HG02623 (cell line): ENCODE data around the gene ABCA4.

ENCODE experiments used
- ATAC-seq: cut with Tn5 transposase; IDR thresholded peaks from one replicate; pipeline ENCODE4 v1.9.1; 2021; ENCODE audit warnings: moderate library complexity; ENCODE audit not compliant: unreplicated experiment

The ABCA4 gene

DNA sequence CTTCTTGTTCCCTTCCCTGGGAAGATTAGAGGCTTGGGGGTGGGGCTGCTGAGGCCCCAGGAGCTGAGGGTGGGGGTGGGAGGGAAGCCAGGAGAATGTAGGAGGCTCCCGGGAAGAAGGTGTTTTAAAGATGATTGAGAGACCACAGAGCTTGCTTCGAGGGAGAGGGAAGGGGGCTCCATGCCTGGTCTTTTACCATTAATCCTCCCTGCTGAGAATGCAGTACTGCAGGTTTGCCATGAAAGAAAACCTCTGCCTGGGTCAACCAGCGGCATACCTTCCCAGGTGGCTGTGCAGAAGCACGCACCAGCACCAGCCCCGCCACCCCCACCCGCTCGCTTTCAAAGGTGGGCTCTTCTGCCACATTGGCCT lies 15.4 kb downstream of the ABCA4 start:
- no peak for ATAC-seq

DNA sequence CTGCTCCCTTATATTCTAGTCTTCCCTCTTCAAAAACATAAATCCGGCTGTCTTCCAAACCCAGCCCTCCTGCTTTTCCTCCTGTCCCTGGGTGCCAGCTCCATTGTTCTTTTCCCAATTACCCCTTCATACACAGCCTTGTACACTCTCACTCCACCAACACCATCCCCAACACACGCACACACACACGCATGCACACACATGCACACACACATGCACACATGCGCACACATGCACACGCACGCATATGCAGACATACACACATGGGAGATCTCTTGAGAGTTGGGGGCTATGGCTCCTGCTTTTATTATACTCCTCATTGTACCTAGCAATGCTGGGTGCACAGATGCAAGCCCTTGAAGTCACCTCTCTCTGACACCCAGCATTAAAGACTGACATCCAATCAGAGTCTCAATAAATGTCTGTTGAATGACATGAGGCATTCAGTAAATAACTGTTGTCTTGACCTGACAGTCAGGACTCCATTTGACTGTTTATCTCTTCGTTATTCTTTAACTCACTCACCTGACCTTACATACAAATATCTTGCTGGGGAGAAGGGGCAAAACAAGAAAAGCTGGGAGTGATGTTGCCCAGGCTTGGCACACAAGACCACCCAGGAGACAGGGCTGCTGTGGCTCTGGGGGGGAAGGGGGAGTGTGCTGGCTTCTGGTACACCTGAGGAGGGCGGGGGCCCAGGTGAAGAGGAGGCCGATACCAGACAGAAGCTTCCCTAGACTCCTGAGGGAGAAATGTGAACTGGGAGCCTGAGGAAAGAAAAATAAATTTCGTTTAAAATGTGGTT lies 16.0 kb downstream of the ABCA4 start:
- no peak for ATAC-seq

DNA sequence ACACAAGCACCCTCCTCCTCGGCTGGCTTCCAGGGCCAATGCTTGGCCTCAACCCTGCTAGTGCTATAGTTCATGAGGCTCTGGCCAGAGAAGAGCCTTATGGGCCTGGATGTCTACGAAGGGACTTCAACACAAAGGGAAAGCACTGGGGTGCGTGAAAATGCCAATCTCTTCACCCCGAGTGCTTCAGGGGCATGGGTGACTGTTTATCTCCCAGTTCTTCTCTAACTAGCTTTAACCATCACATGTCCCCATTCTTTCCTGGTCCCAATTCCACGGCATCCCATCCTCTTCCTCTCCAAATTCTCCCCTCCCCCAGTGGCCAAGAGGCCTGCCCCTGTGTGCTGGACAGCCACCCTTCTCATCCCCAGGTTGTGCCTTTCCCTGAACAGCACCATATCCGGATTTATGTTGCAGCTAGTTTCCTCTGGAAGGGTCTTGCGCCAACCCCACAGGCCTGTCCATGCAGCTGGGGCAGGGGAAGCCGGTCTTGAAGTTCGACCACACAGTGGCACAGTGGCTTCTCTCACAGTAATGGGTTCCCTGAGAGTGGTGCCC lies 16.7 kb downstream of the ABCA4 start:
- no peak for ATAC-seq

DNA sequence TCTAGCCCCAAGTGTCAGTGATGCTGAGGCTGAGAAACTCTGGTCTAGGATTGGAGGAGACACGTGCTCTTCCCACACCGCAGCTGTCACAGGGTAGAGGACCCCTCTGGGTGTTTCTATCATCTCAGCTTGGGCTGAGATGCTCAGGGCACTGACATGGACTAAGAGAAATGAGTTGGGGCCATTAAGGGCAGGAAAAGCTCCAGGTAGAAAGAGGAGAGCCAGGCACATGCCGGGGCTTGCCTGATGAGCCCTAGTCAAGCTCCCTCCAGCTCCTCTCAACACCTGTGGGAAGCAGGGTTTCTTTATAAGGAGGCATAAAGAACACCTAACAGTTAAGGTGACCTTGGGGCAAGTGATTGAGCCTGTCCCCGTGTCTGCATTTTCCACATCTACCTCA lies 17.3 kb downstream of the ABCA4 start:
- ATAC-seq, result no peak

DNA sequence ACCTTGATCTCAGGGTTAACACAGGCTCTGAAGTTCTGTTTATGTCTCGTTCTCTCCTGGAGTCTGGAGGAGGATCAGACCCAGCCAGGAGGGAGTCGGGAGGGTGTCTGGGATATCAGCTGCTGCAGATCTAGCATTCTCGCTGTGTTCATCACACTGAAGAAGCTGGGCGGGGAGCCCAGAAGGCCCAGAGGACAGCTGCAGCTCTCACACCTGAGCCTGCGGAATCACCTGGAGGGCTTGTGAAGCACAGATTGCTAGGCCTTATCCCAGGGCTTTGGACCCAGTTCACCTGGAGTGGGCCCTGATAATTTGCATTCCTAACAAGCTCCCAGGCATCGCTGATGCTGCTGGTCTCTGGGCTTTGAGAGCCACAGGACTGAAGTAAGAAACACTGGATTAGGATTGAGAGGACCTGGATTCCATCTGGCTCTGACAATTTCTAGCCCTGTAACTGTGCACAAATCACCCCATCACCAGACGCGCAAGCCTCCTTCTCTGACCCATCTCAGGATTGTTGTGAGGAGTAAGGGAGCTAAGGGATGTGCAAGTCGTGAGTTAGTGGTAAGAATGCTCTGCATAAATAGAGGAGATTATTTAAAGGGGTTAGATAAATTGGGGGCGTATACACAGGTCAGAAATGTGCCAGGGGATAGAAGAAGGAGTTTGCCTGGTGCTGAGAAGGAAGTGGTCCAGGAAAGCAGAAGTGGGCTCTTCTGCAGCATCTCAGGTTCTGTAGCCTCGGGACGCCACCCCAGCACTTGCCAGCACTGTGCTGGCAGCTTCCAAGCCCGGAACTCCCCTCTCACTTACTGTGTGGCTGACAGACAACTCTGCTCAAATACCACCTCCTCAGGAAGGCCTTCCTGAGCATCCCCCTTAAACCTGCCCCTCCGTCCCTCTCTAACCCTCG lies 19.1 kb downstream of the ABCA4 start:
- ATAC-seq, result no peak

DNA sequence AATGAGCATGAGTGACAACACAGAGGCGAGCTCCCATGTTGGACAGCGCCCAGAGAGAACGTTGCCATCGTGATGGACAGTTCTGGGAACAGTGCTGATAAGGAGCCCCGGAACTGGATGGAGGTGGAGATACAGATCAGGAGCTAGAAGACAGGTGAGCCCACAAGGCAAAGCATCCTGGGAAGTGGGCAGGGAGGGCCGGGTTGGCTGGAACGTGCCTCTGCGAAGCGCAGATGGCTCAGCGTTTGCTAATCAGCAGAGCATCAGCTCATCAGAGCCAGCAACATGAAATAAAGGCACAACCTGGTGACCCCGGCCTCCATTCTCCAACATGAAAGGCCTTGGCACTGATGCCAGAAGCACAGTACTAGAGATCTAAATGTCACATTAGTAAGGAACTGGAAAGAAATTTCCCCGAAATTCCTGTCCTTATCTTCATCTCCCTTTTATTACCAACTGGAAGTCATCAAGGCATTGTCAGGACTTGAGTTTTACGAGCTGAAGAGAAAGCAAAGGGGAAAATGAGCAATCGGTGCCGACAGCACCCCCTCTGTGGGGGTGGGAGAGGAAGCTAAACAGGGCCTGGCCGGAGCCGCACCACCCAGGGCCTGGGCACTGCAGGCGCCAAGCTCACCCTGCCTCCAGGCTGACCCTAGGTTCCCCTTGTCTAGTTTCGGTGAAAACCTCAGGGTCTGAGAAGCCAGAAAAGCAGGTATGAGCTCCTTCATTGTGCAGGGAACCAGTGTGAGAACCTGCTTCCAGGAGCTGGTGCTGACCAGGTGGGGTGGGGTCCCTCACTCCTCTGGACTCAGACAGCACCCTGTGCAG lies 19.9 kb downstream of the ABCA4 start:
- ATAC-seq, result no peak

DNA sequence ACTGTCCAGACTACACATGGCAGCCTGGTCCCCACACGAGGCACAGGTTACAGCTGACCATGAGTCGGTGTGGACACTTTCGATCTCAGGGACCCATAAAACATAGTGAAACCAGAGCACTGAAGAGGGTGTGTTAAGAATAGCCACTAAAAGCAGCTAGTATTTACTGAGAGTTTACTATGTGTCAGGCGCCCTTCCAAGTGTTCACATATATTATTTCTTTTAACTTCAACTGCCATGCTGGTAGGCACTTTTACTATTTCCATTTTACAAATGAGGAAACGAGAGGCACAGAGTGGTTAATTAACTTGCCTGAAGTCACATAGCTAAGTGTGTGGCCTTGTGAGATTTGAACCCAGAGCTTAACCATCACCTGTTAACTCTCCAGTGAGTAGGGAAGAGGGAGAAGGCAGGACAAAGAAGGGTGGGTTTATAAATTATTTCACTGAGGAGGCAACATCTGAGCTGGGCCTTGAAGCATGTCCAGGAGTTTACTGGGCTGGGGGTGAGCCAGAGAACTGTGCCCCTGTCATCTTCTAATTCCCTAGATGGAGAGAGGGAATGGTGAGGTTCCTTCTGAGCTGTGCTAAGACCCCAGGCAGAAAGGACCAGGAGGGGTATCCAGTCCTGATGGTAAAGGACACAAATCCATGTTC lies 20.7 kb downstream of the ABCA4 start:
- ATAC-seq, result no peak

DNA sequence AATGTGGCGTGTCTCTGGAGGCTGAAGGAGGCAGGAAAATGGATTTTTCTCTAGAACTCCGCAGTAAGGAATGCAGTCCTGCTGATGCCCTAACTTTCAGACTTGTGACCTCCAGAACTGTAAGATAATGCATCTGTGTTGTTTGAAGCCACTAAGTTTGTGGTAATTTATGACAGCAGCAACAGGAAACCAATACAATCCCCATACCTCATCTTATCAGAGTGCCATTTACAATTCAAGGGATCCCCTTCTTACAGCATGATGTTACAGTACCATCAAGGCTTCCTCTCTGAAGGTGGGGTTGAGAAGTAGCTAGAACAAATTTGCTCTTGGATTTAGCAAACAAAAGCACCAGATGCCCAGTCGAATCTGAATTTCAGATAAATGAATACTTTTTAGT lies 21.6 kb downstream of the ABCA4 start:
- ATAC-seq, result no peak

DNA sequence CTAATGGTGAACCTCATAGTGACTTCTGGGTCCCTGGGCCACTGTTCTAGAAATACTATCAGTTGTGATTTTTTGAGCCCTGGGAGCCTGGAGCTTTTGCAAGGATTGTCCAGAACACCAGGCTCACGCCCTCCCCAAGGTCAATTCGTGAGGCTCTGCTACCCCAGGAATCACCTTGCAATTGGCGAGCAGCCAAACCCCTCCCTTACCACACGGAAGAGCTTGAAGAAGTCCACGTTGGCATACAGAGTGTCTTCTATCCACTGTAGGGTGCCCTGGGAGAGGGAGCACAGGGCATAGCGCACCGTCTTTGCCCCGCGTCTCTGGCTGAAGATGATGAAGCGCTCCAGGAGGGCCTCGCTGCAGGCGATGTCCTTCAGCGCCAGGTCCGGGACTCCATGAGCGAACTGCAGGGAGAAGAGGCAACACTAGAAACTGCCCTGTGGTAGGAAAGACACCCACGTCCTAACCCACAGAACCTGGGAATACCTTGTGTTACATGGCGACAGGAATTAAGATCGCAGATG lies 22.3 kb downstream of the ABCA4 start:
- ATAC-seq, result no peak

DNA sequence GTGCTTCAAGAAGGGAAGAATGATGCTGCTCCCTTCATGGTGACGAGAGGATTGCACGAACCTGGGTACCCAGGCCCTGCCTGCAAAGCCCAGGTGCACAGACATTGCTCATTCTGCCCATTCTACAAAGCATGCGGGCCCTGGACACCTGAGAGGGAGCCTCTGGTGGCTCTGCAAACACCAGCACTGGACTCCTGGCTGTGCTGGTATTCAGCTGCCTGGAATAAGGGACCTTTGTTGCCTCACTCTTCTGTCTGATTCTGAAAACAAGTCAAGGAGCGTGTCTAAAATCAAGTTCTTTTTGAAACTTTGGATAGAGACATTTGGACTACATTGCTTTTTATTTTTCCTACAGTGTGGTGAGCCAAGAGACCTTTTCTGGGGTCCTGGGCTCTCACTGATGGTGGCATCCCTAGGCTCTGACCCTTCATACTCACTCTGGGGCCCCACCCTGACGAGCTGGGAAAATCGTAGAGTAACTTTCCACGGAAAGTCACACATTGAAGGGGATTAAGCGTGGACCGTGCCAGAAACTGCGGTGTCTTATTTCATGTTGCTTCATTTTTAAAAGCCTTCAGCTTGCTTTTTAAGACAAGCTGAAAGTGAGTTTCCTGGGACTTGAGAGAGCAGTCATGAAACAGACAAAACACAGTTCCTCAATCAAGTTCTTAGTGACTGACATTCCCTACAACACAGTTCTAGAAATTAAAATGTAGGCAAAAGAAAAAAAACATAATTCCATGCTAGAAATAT lies 24.0 kb downstream of the ABCA4 start:
- no peak for ATAC-seq

DNA sequence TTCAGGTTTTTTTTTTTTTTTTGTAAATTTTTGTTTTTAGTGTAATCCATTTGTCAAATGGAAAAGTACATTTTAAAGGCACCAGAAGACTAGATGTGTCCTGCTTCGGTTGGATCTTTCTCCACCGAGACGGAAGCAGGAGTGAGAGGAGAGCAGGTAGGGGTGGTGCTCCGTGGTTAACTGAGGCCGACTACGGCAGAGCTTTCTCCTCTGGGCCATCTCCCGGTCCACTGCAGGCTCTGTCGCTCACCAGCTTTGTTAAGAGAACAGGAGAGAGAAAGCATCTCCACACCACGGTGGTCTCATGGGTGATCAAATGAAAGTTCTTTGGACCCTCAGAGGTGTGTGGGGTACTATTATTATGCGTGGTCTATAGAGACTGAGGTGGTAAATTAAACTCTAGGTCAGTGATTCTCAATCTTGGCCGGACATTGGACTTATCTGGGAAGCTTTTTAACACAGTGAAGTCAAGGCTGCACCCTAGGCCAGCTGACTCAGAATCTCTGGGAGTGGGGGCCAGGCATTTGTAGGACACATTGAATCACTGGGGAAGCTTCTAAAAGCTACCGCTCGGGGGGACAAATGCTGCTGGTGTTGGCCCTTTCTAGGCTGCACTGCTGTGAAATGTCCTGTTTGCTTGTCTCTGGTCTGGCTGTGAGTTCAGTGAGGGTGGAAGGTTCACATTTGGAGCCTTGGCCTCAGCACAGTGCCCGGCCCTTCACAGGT lies 25.0 kb downstream of the ABCA4 start:
- ATAC-seq, result no peak

DNA sequence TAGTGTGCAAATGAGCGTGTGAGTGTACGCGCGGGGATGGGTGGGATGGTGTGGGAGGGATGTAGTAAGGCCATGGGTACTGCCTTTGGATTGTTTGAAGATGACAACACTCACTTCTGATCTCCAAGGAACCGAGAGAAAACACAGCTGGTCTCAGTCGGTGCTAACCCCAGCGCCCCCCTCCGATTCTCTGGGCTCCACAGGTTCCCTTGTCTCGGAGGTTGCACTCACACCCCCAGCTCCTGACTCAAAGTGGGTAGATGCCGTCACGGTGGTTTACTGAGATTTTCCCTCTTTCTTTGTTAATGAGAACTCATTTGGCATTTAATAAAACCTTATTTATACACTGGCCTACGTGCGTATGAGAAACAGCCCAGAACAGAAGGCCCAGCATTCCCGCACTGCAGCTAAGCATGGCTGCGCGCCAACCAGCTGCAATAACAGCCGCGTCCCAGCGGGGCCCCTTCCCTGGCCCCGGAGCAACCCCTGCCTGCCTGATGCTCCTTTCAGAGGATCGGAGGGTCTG lies 25.8 kb downstream of the ABCA4 start:
- ATAC-seq, result no peak

DNA sequence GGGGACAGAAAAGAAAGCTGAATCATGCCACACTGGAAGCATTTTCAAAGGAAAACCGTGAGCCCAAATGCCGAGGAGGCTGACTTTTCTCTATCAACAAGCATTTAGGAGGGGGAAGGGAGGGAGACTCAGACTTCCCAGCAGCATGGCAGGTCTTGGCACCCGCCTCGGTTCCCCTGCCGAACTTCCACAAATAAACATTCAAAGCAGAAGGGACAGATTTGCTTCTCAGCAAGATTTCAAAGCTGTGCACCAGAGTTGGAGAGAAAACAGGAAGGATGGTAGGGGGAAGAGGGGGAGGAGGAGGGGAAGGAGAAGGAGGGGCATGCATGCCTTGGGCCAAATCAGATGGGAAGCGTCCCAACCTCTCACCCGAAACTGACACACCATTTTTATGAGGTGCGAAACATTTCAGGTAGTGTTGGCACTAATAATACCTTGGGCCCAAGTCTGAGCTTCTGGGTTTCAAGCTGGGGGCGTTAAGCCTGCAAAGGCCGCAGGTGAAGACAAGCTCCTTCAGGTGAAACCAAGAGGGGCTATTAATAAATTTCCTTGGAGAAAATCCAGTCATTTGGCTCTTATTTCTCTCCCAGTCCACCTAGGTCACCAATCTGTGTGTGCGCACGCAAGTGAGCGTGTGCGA lies 26.4 kb downstream of the ABCA4 start:
- ATAC-seq, result no peak

DNA sequence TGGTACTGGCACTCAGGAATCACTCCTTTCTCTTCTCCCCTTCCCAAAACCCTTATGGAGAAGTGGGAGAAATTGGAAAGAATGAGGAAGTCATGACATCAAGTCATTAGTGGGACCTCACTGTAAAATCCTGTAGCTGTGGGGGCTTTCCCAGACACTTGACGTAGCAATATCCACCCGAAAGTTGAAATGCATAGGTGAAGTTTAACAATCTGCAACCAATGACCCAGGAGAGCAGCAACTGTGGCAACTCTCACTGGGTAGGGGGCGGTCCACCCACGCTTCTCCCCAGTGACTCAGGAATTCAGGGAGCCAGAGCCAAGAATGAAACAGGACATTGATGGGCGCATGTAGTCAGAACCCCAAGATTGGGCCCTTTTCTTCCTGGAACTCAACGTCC lies 27.0 kb downstream of the ABCA4 start:
- no peak for ATAC-seq

DNA sequence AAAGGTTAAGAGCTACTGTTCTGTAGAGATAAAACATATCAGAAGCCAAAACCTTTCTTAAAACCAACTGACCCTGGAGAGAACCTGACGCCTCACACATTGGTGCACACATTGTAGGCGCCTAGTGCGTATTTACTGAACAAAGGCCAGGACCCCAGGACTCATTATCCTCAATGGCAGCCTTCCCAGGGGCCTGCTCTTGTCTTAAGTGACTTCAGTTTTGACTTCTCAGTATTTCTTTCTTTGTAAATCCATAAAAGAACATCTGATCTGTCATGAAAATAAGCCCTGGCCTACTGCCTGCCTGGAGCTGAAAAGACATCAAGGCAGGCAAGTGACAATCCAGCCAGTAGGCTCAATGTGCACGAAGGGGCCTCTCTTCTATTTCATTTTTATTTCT lies 27.6 kb downstream of the ABCA4 start:
- ATAC-seq, result no peak

DNA sequence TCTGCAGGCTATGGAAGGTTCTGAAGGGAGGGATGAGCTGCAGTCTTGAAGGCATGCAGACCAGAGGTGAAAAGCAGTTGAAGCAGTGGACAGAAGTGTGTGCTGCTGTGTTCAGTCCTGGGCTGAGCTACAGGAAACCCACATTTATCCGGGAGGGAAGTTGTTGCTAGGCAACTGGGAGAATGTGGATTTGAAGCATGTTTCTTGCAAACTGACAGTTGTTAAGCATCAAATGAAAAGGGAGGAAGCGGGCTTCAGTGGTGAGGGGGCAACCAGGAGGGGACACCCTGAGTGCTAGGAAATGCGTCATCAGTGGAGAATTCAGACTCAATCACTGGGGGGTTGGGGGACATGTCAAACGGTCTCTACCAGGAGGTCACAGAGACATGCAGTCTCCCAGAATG lies 28.7 kb downstream of the ABCA4 start:
- no peak for ATAC-seq

DNA sequence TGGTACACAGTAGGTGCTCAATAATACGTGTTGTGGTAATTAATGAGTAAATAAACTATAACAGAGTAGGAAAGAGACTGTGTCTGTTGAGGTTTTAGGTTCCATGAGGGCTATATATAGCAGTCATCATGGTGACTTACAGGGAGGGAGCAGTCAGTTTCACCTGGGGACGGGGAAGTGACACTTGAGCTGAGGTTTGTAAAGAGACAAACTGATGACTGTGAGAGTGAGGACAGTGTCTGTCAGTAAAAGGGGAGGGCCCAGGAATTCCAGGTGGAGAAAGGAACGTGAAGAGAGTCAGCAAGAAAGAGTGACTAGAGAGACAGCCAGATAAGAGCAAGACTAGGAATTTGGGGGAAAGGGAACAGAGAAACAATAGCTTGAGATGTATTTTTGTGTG lies 30.2 kb downstream of the ABCA4 start:
- no peak for ATAC-seq

DNA sequence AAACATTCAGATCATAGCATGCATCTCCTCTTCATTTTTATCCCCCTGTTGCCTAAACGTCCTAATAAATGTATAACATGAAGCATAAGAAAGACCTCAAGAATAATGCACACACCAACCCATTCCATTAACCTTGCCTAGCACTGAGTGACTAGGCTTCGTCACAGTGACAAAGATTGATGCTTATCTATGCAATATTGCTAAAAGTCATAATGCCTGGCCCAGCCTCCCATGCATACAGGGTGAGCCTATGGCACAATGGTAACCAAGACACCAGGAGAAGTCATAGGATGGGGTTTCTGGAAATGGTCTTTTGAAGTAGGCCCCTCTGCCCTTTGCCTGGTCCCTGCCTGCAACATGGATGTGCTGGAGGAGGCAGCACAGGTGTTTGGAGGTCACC lies 33.8 kb downstream of the ABCA4 start:
- no peak for ATAC-seq
